ENCODE measurements around the gene CHCHD4. TPM values are rescaled to one million over a fixed set of nuclear protein-coding genes. Genes with fewer than 3 reads are reported as not detected.
"Not testable (repeated sequence)": the region's sequence is repeated elsewhere in the genome, so short reads cannot be mapped to it uniquely, and the experiment has no call there.

CHCHD4 gene
- total RNA-seq, 4 donors from 2014 or later, result 10.7 to 17.7 (median 13.8) TPM

DNA sequence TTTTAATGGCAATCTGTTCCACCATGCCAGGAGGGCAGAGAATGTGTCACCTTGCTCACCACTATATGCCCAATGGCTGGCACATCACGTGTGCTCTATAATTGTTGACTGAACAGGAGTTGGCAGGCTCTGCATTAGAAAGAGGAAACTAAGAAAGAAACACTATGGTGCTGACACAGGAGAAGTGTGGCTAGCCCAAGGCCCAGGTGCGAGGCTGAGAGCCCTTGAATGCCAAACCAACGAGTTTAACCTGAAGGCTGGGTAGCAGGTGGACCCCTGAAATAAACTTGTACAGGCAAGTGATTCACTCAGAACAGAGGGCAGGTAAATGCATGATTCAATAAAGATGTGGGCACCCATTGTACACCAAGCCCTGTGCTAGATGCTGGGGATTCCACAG, 2.4 kb downstream of the CHCHD4 start:
- DNase-seq (ENCODE audit: low spot score in 2 of 2), result no peak
- H3K27ac ChIP-seq, result no peak overlapping the region
- no peak overlapping the region for H3K4me3 ChIP-seq
- H3K27me3 ChIP-seq, result no peaks in the 10 kb centered on the region
- H3K36me3 ChIP-seq, result peaks cover 0 to 35% (median 0%) of the 10 kb centered on the region in 3 donors
- 93 to 95% methylated on average over 3 of the region's 3 CpGs for WGBS, 2 donors
- peaks cover 3 to 37% (median 24%) of the 10 kb centered on the region in 4 donors for H3K4me1 ChIP-seq
- no peaks in the 10 kb centered on the region for H3K9me3 ChIP-seq
- TF ChIP-seq POLR2A (IDR thresholded peaks at IDR 0.05) (no peak), EP300 (IDR thresholded peaks at IDR 0.05) (no peak)
- TF ChIP-seq, protein P1, sequence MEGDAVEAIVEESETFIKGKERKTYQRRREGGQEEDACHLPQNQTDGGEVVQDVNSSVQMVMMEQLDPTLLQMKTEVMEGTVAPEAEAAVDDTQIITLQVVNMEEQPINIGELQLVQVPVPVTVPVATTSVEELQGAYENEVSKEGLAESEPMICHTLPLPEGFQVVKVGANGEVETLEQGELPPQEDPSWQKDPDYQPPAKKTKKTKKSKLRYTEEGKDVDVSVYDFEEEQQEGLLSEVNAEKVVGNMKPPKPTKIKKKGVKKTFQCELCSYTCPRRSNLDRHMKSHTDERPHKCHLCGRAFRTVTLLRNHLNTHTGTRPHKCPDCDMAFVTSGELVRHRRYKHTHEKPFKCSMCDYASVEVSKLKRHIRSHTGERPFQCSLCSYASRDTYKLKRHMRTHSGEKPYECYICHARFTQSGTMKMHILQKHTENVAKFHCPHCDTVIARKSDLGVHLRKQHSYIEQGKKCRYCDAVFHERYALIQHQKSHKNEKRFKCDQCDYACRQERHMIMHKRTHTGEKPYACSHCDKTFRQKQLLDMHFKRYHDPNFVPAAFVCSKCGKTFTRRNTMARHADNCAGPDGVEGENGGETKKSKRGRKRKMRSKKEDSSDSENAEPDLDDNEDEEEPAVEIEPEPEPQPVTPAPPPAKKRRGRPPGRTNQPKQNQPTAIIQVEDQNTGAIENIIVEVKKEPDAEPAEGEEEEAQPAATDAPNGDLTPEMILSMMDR (IDR thresholded peaks at IDR 0.05), result no peak

DNA sequence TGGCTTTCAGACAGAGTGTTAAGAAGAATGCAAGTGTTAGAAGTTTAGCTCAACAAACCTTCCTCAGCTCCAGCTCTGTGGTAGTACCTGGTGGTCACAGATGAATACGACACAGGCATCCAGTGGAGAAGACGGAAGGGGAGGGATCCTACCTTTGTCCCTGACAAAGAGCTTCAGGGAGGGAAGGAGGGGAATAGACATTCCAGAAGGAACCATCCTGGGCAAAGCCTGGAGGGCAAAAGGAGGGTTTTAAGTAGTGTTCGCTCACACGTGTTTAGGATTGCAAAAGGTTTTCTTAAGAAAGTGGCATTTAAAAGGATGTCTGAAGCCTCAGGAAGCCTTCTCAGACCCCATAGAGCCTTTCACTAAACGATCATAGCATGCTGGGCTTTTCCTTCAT, 2.8 kb downstream of the CHCHD4 start:
- no peak for TF ChIP-seq POLR2A (IDR thresholded peaks at IDR 0.05)
- TF ChIP-seq EP300 (IDR thresholded peaks at IDR 0.05), result no peak
- TF ChIP-seq, protein P1 (IDR thresholded peaks at IDR 0.05), result no peak
- WGBS, 2 donors, result 87 to 88% methylated on average over 5 of the region's 5 CpGs

GRCh38 chr3:14120921-14121448, 3.7 kb downstream of the CHCHD4 start:
- 82 to 92% methylated on average over 2 of the region's 2 CpGs for WGBS, 2 donors
- H3K36me3 ChIP-seq, result peaks cover 0 to 41% (median 0%) of the 10 kb centered on the region in 3 donors
- H3K27ac ChIP-seq; H3K27me3 ChIP-seq; DNase-seq (ENCODE audit: low spot score in 2 of 2); H3K9me3 ChIP-seq; H3K4me3 ChIP-seq: not testable (repeated sequence)
- peaks cover 0 to 23% (median 11%) of the 10 kb centered on the region in 4 donors for H3K4me1 ChIP-seq

More for the DNA sequence above, 2.8 kb downstream of the CHCHD4 start:
- H3K27ac ChIP-seq, result no peak overlapping the region
- H3K4me3 ChIP-seq, result no peak overlapping the region
- peaks cover 0 to 35% (median 0%) of the 10 kb centered on the region in 3 donors for H3K36me3 ChIP-seq
- H3K27me3 ChIP-seq, result no peaks in the 10 kb centered on the region
- peaks cover 3 to 32% (median 20%) of the 10 kb centered on the region in 4 donors for H3K4me1 ChIP-seq
- DNase-seq (ENCODE audit: low spot score in 2 of 2), result no peak
- no peaks in the 10 kb centered on the region for H3K9me3 ChIP-seq

GRCh38 chr3:14120111-14120920, 4.4 kb downstream of the CHCHD4 start:
- H3K27me3 ChIP-seq, result no peaks in the 10 kb centered on the region
- H3K9me3 ChIP-seq, result no peaks in the 10 kb centered on the region
- TF ChIP-seq, protein P1 (IDR thresholded peaks at IDR 0.05), result no peak
- no peak for TF ChIP-seq POLR2A (IDR thresholded peaks at IDR 0.05)
- no peak for TF ChIP-seq EP300 (IDR thresholded peaks at IDR 0.05)
- H3K4me3 ChIP-seq, result no peak overlapping the region
- DNase-seq (ENCODE audit: low spot score in 2 of 2), result no peak
- 91 to 93% methylated on average over 11 of the region's 11 CpGs for WGBS, 2 donors
- H3K4me1 ChIP-seq, result peaks cover 0 to 19% (median 8%) of the 10 kb centered on the region in 4 donors
- H3K27ac ChIP-seq, result no peak overlapping the region
- H3K36me3 ChIP-seq, result peaks cover 0 to 48% (median 0%) of the 10 kb centered on the region in 3 donors

DNA sequence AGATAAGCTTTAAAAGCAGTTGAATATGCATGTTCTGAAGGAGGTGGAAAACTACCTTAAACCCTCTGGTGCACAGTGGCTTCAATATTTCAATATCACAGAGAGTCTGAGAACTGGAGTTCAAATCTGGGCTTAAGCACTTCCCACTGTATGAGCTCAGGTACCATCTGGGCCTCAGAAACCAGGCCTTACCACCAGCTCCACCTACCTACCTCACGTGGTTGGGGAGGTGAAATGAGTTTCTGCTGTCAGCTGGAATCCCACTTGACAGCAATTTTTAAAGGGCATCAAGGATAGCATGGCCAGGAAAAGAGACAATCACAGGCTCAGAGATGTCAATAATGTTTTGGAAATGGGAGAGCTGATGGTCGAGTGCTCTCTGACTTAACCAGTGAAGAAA, 5.0 kb downstream of the CHCHD4 start:
- 74 to 82% methylated on average over 2 of the region's 2 CpGs for WGBS, 2 donors
- H3K36me3 ChIP-seq, result peaks cover 0 to 55% (median 0%) of the 10 kb centered on the region in 3 donors
- H3K9me3 ChIP-seq, result no peaks in the 10 kb centered on the region
- DNase-seq (ENCODE audit: low spot score in 2 of 2), result no peak
- H3K27ac ChIP-seq, result no peak overlapping the region
- TF ChIP-seq EP300 (IDR thresholded peaks at IDR 0.05), result no peak
- no peak for TF ChIP-seq POLR2A (IDR thresholded peaks at IDR 0.05)
- TF ChIP-seq, protein P1 (IDR thresholded peaks at IDR 0.05), result no peak
- H3K4me1 ChIP-seq, result peaks cover 0 to 19% (median 8%) of the 10 kb centered on the region in 4 donors
- H3K27me3 ChIP-seq, result no peaks in the 10 kb centered on the region
- no peak overlapping the region for H3K4me3 ChIP-seq
